Tibial nerve (tissue), 4 donors: ENCODE measurements around the gene ADAMTS2. TPM values are rescaled to one million over a fixed set of nuclear protein-coding genes. Genes with fewer than 3 reads are reported as not detected.

Experiments
- DNase-seq, 2 donors: peaks; one replicate each; pipeline ENCODE4 v3.0.0-alpha.2; 2019; ENCODE audit warnings: low spot score in 2 of 2
- H3K27ac ChIP-seq, 4 donors: fragments of 200-600 bp; sonication (generic) in 3 of 4; one replicate each; pipeline ENCODE4 v1.5.1; 2017 to 2019; ENCODE audit warnings: mild to moderate bottlenecking in 1 of 4
- H3K27me3 ChIP-seq, 2 donors: fragments of 200-600 bp; sonication (generic) in 1 of 2; one replicate each; pipeline versions ENCODE4 v1.5.1 to v1.6.0; 2017 to 2019
- H3K36me3 ChIP-seq, 3 donors: fragments of 200-600 bp; sonication (generic); one replicate each; pipeline ENCODE4 v1.5.1; 2018 to 2019
- H3K4me1 ChIP-seq, 4 donors: fragments of 200-600 bp; sonication (generic) in 3 of 4; one replicate each; pipeline ENCODE4 v1.5.1; 2017 to 2019
- H3K4me3 ChIP-seq, 4 donors: fragments of 200-600 bp; sonication (generic) in 3 of 4; one replicate each; pipeline ENCODE4 v1.5.1; 2017 to 2019; ENCODE audit warnings: mild to moderate bottlenecking in 1 of 4, moderate library complexity in 1 of 4
- H3K9me3 ChIP-seq, 4 donors: fragments of 200-600 bp; sonication (generic) in 3 of 4; one replicate each; pipeline ENCODE4 v1.5.1; 2017 to 2019
- CTCF ChIP-seq, 5 experiments: fragments of 200-600 bp in 3 of 5; fragments of 450-650 bp in 2 of 5; sonication (generic) in 3 of 5; IDR thresholded peaks; one replicate each; pipeline ENCODE4 v1.5.1; 2016 to 2019; ENCODE audit warnings: antibody characterized with exemption in 5 of 5, mild to moderate bottlenecking in 3 of 5, moderate library complexity in 2 of 5
- EP300 ChIP-seq, 2 donors: sonication (generic); formaldehyde crosslinking; IDR thresholded peaks; one replicate each; pipeline ENCODE4 v1.6.1; 2017; ENCODE audit warnings: antibody characterized with exemption in 2 of 2, mild to moderate bottlenecking in 1 of 2
- POLR2A ChIP-seq, 2 donors: fragments of 450-650 bp; IDR thresholded peaks; one replicate each; pipeline ENCODE4 v1.6.1; 2017; ENCODE audit warnings: antibody characterized with exemption in 2 of 2, mild to moderate bottlenecking in 2 of 2, moderate library complexity in 2 of 2
- WGBS, 2 donors: methylation state at CpG; one replicate each; pipeline ENCODE4 v1.1.5; 2018; 5-methylcytosine and 5-hydroxymethylcytosine counted together
- total RNA-seq, 4 donors: library from RNA; depleted of rRNA; stranded (reverse); fragments of >200 nt; gene quantifications; one replicate each; pipeline ENCODE4 v1.1.0, GENCODE V29; 2016

The ADAMTS2 gene
- total RNA-seq, 4 donors from 2014 or later = 23.2 to 58.8 (median 47.2) TPM

GRCh38 chr5:179154346-179154990 is 190.8 kb downstream of the ADAMTS2 start:
- DNase-seq = no peak
- TF ChIP-seq EP300 (IDR thresholded peaks at IDR 0.05) = no peak
- TF ChIP-seq CTCF (IDR thresholded peaks at IDR 0.05) = no peak
- TF ChIP-seq POLR2A (IDR thresholded peaks at IDR 0.05) = no peak
- peaks cover 0 to 5% (median 0%) of the 10 kb centered on the region in 4 donors for H3K4me1 ChIP-seq
- peaks cover 0 to 42% (median 0%) of the 10 kb centered on the region in 3 donors for H3K36me3 ChIP-seq
- WGBS, 2 donors = 86 to 89% methylated on average over 7 to 16 of the region's 17 CpGs
- H3K27me3 ChIP-seq = no peaks in the 10 kb centered on the region
- no peak overlapping the region for H3K4me3 ChIP-seq
- H3K9me3 ChIP-seq = no peaks in the 10 kb centered on the region
- H3K27ac ChIP-seq = no peak overlapping the region

- no peak overlapping the region for H3K4me3 ChIP-seq
- H3K27ac ChIP-seq = no peak overlapping the region
- no peaks in the 10 kb centered on the region for H3K27me3 ChIP-seq
- H3K36me3 ChIP-seq = peaks cover 0 to 42% (median 0%) of the 10 kb centered on the region in 3 donors
- no peaks in the 10 kb centered on the region for H3K9me3 ChIP-seq
- H3K4me1 ChIP-seq = peaks cover 0 to 5% (median 0%) of the 10 kb centered on the region in 4 donors
- no peak for DNase-seq
- 92 to 97% methylated on average over 6 to 22 of the region's 22 CpGs for WGBS, 2 donors
- no peak for TF ChIP-seq POLR2A (IDR thresholded peaks at IDR 0.05)
- no peak for TF ChIP-seq CTCF (IDR thresholded peaks at IDR 0.05)
- TF ChIP-seq EP300 (IDR thresholded peaks at IDR 0.05) = no peak
These were observed 191.3 kb downstream of the ADAMTS2 start for GRCh38 chr5:179153921-179154345.

- TF ChIP-seq EP300 (IDR thresholded peaks at IDR 0.05) (no peak), CTCF (IDR thresholded peaks at IDR 0.05) (no peak), POLR2A (IDR thresholded peaks at IDR 0.05) (no peak)
These were observed 191.8 kb downstream of the ADAMTS2 start for GRCh38 chr5:179153341-179153901.

GRCh38 chr5:179152941-179153340 is 192.3 kb downstream of the ADAMTS2 start:
- no peak for DNase-seq

More at GRCh38 chr5:179153341-179153901, 191.8 kb downstream of the ADAMTS2 start:
- WGBS, 2 donors = 89 to 93% methylated on average over 17 of the region's 24 CpGs
- Histone ChIP-seq H3K9me3 (no peaks in the 10 kb centered on the region), H3K36me3 (peaks cover 0 to 36% (median 0%) of the 10 kb centered on the region in 3 donors), H3K27ac (no peak overlapping the region), H3K4me1 (peaks cover 0 to 5% (median 0%) of the 10 kb centered on the region in 4 donors), H3K4me3 (no peak overlapping the region), H3K27me3 (no peaks in the 10 kb centered on the region)
- no peak for DNase-seq

More at GRCh38 chr5:179152941-179153340, 192.3 kb downstream of the ADAMTS2 start:
- whole genome bisulfite sequencing, 2 donors = 89% methylated on average over 15 of the region's 15 CpGs
- no peak overlapping the region for H3K27ac ChIP-seq
- H3K4me1 ChIP-seq = peaks cover 0 to 5% (median 0%) of the 10 kb centered on the region in 4 donors
- H3K4me3 ChIP-seq = no peak overlapping the region
- H3K36me3 ChIP-seq = peaks cover 0 to 34% (median 0%) of the 10 kb centered on the region in 3 donors
- TF ChIP-seq POLR2A (IDR thresholded peaks at IDR 0.05) = no peak
- no peak for TF ChIP-seq EP300 (IDR thresholded peaks at IDR 0.05)
- TF ChIP-seq CTCF (IDR thresholded peaks at IDR 0.05) = no peak
- no peaks in the 10 kb centered on the region for H3K9me3 ChIP-seq
- no peaks in the 10 kb centered on the region for H3K27me3 ChIP-seq
